Cardiac fibroblast (primary cell): ENCODE data around the gene EXOC1.

Source experiments
- DNase-seq, 2 donors: peaks; one replicate each; pipeline versions ENCODE4 v3.0.0 to v3.0.0-alpha.2; 2010; ENCODE audit warnings: low read depth in 2 of 2
- H3K4me3 ChIP-seq, 2 donors: replicated peaks in 1 of 2; 1 replicate in 1 of 2; 2 replicates in 1 of 2; pipeline ENCODE4 v1.5.1; 2011; ENCODE audit warnings: low read depth in 2 of 2, low read length in 2 of 2, mild to moderate bottlenecking in 2 of 2, moderate library complexity in 1 of 2
- TF ChIP-seq, protein P1 (sequence below): IDR thresholded peaks from one replicate; pipeline ENCODE4 v1.5.1; 2011; ENCODE audit warnings: low read depth, mild to moderate bottlenecking, low read length, inconsistent platforms

Gene EXOC1

GRCh38 chr4:55910140-55910539 is 56.7 kb downstream of the EXOC1 start:
- TF ChIP-seq, protein P1, sequence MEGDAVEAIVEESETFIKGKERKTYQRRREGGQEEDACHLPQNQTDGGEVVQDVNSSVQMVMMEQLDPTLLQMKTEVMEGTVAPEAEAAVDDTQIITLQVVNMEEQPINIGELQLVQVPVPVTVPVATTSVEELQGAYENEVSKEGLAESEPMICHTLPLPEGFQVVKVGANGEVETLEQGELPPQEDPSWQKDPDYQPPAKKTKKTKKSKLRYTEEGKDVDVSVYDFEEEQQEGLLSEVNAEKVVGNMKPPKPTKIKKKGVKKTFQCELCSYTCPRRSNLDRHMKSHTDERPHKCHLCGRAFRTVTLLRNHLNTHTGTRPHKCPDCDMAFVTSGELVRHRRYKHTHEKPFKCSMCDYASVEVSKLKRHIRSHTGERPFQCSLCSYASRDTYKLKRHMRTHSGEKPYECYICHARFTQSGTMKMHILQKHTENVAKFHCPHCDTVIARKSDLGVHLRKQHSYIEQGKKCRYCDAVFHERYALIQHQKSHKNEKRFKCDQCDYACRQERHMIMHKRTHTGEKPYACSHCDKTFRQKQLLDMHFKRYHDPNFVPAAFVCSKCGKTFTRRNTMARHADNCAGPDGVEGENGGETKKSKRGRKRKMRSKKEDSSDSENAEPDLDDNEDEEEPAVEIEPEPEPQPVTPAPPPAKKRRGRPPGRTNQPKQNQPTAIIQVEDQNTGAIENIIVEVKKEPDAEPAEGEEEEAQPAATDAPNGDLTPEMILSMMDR = no peak
- peak; percentile 31 to 73 for DNase-seq
- no peak overlapping the region for H3K4me3 ChIP-seq

DNA sequence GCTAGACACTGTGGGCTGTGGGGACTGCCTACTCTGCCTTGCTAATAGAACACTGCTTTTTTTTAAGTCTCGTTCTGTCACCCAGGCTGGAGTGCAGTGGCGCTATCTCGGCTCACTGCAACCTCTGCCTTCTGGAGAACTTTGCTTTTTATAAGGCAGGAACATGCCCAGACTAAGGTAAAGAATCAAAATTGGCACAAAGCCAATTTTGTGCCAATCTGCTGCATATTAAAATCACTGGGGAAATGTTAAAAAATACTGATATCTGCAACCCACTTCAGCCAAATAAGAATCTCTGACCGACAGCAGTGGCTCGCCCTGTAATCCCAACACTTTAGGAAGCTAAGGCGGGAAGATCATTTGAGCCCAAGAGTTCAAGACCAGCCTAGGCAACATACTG is 58.8 kb downstream of the EXOC1 start:
- TF ChIP-seq, protein P1 = no peak
- DNase-seq = no peak
- no peak overlapping the region for H3K4me3 ChIP-seq

DNA sequence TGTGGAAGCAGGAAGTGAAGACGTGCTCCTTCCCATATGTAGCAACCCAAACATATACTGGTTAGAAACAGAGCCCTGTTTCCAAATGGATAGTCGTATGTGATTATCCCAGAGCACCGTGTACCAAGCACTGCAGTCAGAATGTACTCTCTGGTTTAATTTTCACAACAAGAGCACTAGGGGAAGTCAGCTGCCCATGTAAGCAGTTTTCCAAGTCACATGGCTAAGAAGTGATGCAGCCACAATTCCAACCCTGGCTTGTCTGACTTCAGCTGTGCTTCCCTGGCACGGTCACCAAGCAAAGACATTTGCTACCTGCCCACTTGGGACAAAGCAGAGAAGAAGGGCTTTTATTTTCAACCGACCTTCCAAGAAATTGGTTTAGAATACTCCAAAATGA is 67.1 kb downstream of the EXOC1 start:
- peak; percentile 18 to 31 for DNase-seq
- no peak overlapping the region for H3K4me3 ChIP-seq
- TF ChIP-seq, protein P1 = no peak

GRCh38 chr4:55921093-55921492 is 67.6 kb downstream of the EXOC1 start:
- TF ChIP-seq, protein P1 = no peak
- no peak overlapping the region for H3K4me3 ChIP-seq
- peak in 1 of 2 donors; percentile 29 for DNase-seq

GRCh38 chr4:55925241-55925640 is 71.8 kb downstream of the EXOC1 start:
- H3K4me3 ChIP-seq = no peak overlapping the region
- TF ChIP-seq, protein P1 = no peak
- peak; percentile 5 to 44 for DNase-seq

DNA sequence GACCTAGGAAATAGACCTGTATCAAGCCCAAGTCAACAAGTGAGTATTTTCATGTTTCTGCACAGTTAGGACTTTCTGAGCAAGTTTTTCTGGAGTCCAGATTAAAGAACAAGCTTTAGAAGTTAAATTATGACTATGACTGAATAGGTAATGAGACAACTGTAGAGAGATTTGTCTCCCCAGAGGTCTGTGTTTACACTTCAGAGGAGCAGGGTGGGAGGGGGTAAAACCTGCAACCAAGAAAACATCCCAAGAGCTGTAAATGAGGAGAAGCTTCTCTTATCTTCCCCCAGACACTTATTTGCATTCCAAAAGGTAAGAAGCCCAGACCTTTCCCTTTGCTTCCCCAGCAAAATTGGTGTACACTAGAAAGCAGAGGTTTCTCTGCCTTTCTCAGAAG is 73.2 kb downstream of the EXOC1 start:
- no peak for DNase-seq

More for the DNA sequence above, 73.2 kb downstream of the EXOC1 start:
- H3K4me3 ChIP-seq = no peak overlapping the region
- TF ChIP-seq, protein P1 = no peak
